Endothelial cell of umbilical vein (primary cell): ENCODE results near the gene TP53AIP1. TPM values are rescaled to one million over a fixed set of nuclear protein-coding genes. Genes with fewer than 3 reads are reported as not detected.
A peak's percentile ranks its signal among the peaks of the same experiment; 100 is the strongest.

Experiments used
- BruUV-seq: library from RNA; stranded (reverse); fragments of 400-500 nt; replicated peaks from 2 replicates; lab custom pipeline; 2021; lab: Mats Ljungman, UMichigan
- CTCF ChIA-PET: fragments of 300-600, 350-600 bp; sonication (Branson Sonifier 250); formaldehyde crosslinking; loops from one replicate; lab custom pipeline; 2021; ENCODE audit warnings: antibody characterized with exemption, inconsistent platforms; lab: Charles Lee
- POLR2A ChIA-PET: fragments of 300-600, 350-600 bp; sonication (Branson Sonifier 250); formaldehyde crosslinking; loops from one replicate; lab custom pipeline; 2021; ENCODE audit warnings: antibody characterized with exemption, inconsistent platforms; lab: Charles Lee
- DNase-seq: peaks from one replicate; pipeline ENCODE4 v3.0.0-alpha.2; 2011; ENCODE audit warnings: low read depth, low spot score
- FAIRE-seq: peaks from 2 replicates; lab custom pipeline; 2011; peaks lifted over from hg19 to GRCh38; lab: Jason Lieb, UNC
- H2AFZ ChIP-seq: 2 replicates; pipeline ENCODE4 v1.6.0; 2012; ENCODE audit warnings: low read depth, low read length, control low read depth, inconsistent platforms
- H3K27ac ChIP-seq: 2 replicates; pipeline ENCODE4 v1.5.1; 2011; ENCODE audit warnings: low read depth, mild to moderate bottlenecking, control low read depth, low read length, moderate library complexity; ENCODE audit not compliant: insufficient read depth
- H3K27me3 ChIP-seq, 2 experiments: 2 replicates each; pipeline versions ENCODE4 v1.6.0 to v1.6.1; 2011; ENCODE audit warnings: low read length in 2 of 2, mixed read lengths in 1 of 2; ENCODE audit not compliant: control insufficient read depth in 2 of 2, insufficient read depth in 2 of 2
- H3K36me3 ChIP-seq, 2 experiments: 2 replicates in 1 of 2; 3 replicates in 1 of 2; pipeline ENCODE4 v1.5.1; 2011; ENCODE audit warnings: low read length in 2 of 2, mild to moderate bottlenecking in 1 of 2, moderate library complexity in 1 of 2; ENCODE audit not compliant: control insufficient read depth in 2 of 2, insufficient read depth in 2 of 2; ENCODE audit errors: extremely low read depth in 1 of 2
- H3K4me1 ChIP-seq: 3 replicates; pipeline ENCODE4 v1.5.1; 2011; ENCODE audit warnings: mild to moderate bottlenecking, low read length; ENCODE audit not compliant: control insufficient read depth, insufficient read depth; ENCODE audit errors: extremely low read depth
- H3K4me2 ChIP-seq: 2 replicates; pipeline ENCODE4 v1.6.1; 2011; ENCODE audit warnings: low read length, control low read depth, mixed read lengths; ENCODE audit not compliant: insufficient read depth
- H3K4me3 ChIP-seq, 3 experiments: fragments of 200-600 bp in 1 of 3; sonication (generic), shearing (Covaris generic) in 1 of 3; replicated peaks in 1 of 3; 2 replicates each; pipeline ENCODE4 v1.5.1; 2011 to 2016; ENCODE audit warnings: control low read depth in 3 of 3, low read length in 3 of 3, mild to moderate bottlenecking in 2 of 3, inconsistent platforms in 1 of 3, low read depth in 1 of 3, moderate library complexity in 1 of 3; ENCODE audit not compliant: insufficient read depth in 1 of 3
- H3K79me2 ChIP-seq: 2 replicates; pipeline ENCODE4 v1.6.0; 2012; ENCODE audit warnings: low read length, inconsistent platforms; ENCODE audit not compliant: control insufficient read depth, insufficient read depth
- H3K9ac ChIP-seq: replicated peaks from 2 replicates; pipeline ENCODE3; 2011; ENCODE audit warnings: low read length, control low read depth; ENCODE audit not compliant: insufficient read depth; ENCODE audit errors: extremely low read depth
- H3K9me1 ChIP-seq: replicated peaks from 3 replicates; pipeline ENCODE4 v1.6.0; 2011; ENCODE audit warnings: mild to moderate bottlenecking, low read length; ENCODE audit not compliant: control insufficient read depth, insufficient read depth; ENCODE audit errors: extremely low read depth
- H3K9me3 ChIP-seq: replicated peaks from 2 replicates; pipeline ENCODE4 v1.5.1; 2012; ENCODE audit warnings: low read length, inconsistent platforms; ENCODE audit not compliant: control insufficient read depth, insufficient read depth
- H4K20me1 ChIP-seq: replicated peaks from 2 replicates; pipeline ENCODE3; 2011; ENCODE audit warnings: mild to moderate bottlenecking, low read length; ENCODE audit not compliant: control insufficient read depth, insufficient read depth; ENCODE audit errors: extremely low read depth
- CTCF ChIP-seq, 2 donors: IDR thresholded peaks; 1 replicate in 1 of 2; 2 replicates in 1 of 2; pipeline ENCODE4 v1.5.1; 2011; ENCODE audit warnings: low read length in 2 of 2, mild to moderate bottlenecking in 2 of 2, moderate library complexity in 2 of 2, control low read depth in 1 of 2, inconsistent platforms in 1 of 2, low read depth in 1 of 2; ENCODE audit not compliant: insufficient read depth in 1 of 2; ENCODE audit errors: extremely low read depth in 1 of 2
- EZH2 ChIP-seq: IDR thresholded peaks from 2 replicates; pipeline ENCODE4 v1.6.1; 2012; ENCODE audit warnings: borderline replicate concordance, low read depth, mild to moderate bottlenecking, moderate library complexity, low read length, inconsistent platforms; ENCODE audit not compliant: severe bottlenecking
- dilution Hi-C: fragments of 300-500 bp; cut with MboI; formaldehyde crosslinking; loops from one replicate; pipeline ENCODE4 v1.15.0; 2019; ENCODE audit warnings: low sequenced_read_pairs; ENCODE audit not compliant: extremely low pct_ligation_motif_present
- intact Hi-C: fragments of 100-400 bp; cut with micrococcal nuclease; formaldehyde crosslinking; loops from one replicate; pipeline ENCODE4 v1.10.0; 2022
- polyA plus RNA-seq, 4 experiments: library from polyadenylated mRNA; depleted of rRNA in 3 of 4; stranded (reverse) in 3 of 4; unstranded in 1 of 4; fragments of >200 nt; gene quantifications; 2 replicates each; pipeline versions ENCODE4 v1.2.1 to v1.2.3, GENCODE V29; 2011 to 2012; ENCODE audit warnings: missing spikeins in 1 of 4
- total RNA-seq: library from RNA; stranded (reverse); gene quantifications from 2 replicates; pipeline ENCODE4 v1.2.3, GENCODE V29; 2021

Gene TP53AIP1
- total and polyA plus RNA-seq, 2 donors (not counting 3 experiments of a cell fraction or from before 2014, with no cell fraction given): not detected

DNA sequence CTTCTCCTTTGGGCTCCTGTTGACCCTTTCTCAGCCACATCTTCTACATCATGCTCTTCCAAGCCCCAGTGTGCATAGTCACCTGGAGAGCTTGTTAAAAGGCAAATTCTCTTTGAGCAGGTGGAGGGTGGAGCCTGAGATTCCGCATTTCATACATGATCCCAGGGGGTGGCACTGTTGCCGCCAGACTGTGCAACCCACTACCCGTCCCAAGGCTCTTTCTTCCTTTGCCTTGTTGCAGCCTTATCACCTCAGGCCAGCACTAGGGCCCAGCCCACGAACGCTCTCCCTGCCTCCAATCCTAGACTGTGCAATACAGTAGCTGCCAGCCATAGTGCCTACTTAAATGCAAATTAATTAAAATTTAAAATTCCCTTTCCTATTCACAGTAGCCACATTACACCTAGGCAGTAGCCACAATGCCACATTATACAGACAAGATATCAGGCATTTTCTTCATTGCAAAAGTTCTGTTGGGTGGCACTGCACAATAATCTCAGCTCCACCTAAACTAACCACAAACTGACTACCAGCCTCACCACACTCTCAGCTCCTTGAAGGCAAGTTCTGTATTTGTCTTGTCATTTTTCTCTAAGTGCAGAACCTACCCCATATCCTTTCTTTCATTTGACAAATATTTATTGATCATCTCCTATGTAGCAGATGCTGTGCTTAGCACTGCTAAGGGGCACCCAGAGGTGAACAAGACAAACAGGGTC, 56.1 kb downstream of the TP53AIP1 start:
- Histone ChIP-seq H3K27me3 (peaks cover 51 to 62% of the 10 kb centered on the region in 2 experiments), H3K36me3 (no peaks in the 10 kb centered on the region), H3K4me3 (no peak overlapping the region), H3K4me1 (peaks cover 5% of the 10 kb centered on the region), H3K9me1 (no peaks in the 10 kb centered on the region), H3K9me3 (no peaks in the 10 kb centered on the region), H3K79me2 (no peaks in the 10 kb centered on the region), H3K4me2 (no peak overlapping the region), H4K20me1 (no peaks in the 10 kb centered on the region), H2AFZ (no peak overlapping the region), H3K9ac (no peak overlapping the region), H3K27ac (no peak overlapping the region)
- intact Hi-C loops: no loop called here
- FAIRE-seq (no peak), DNase-seq (no peak)
- TF ChIP-seq EZH2 (no peak), CTCF (IDR thresholded peaks at IDR 0.05; ENCODE audit: extremely low read depth in 1 of 2, insufficient read depth in 1 of 2, low read depth in 1 of 2, low read length in 2 of 2) (peak; percentile 13 to 49)
- dilution Hi-C loops: no loop called here
- POLR2A ChIA-PET: interaction anchor here (1.6 kb wide), 1 partner anchor 70 kb away, joined by 5 read pairs; no protein-coding TSS in a partner anchor
- CTCF ChIA-PET: interaction anchor here (0.9 to 11.2 kb wide), 10 partner anchors 8 to 729 kb away, joined by 4 to 951 read pairs (median 22); partner anchors contain the start of gene TP53AIP1
- BruUV-seq: no TSS peak

Other genes with a start within 250 kb of the TP53AIP1 start
- 132 and 134 TPM in 2 replicates for gene FLI1, start 248.8 kb downstream of the TP53AIP1 start, total RNA-seq
- 163 and 210 TPM in 2 replicates for gene FLI1, start 248.8 kb downstream of the TP53AIP1 start, polyA plus RNA-seq
- not detected in 2 replicates for gene KCNJ1, start 75.6 kb downstream of the TP53AIP1 start, total RNA-seq
- 0.03 TPM in 1 of 2 replicates, not detected in the other for gene KCNJ1, start 75.6 kb downstream of the TP53AIP1 start, polyA plus RNA-seq
- 0.13 and 0.14 TPM in 2 replicates for gene KCNJ5, start 51.5 kb downstream of the TP53AIP1 start, total RNA-seq
- 0.03 TPM in 1 of 2 replicates, not detected in the other for gene KCNJ5, start 51.5 kb downstream of the TP53AIP1 start, polyA plus RNA-seq
- 6.4 and 9.1 TPM in 2 replicates for gene ARHGAP32, start 249.5 kb upstream of the TP53AIP1 start, total RNA-seq
- gene ARHGAP32, start 249.5 kb upstream of the TP53AIP1 start, polyA plus RNA-seq: 3.4 TPM in 2 replicates